Vagina (tissue), 2 donors: ENCODE measurements around the gene CDK14. TPM values are rescaled to one million over a fixed set of nuclear protein-coding genes. Genes with fewer than 3 reads are reported as not detected.

Experiments
- DNase-seq, 2 donors: peaks; one replicate each; pipeline ENCODE4 v3.0.0-alpha.2; 2017; ENCODE audit errors: extremely low spot score in 2 of 2
- H3K27ac ChIP-seq: fragments of 200-600 bp; sonication (generic); one replicate; pipeline ENCODE4 v1.5.1; 2019
- H3K27me3 ChIP-seq: fragments of 200-600 bp; sonication (generic); one replicate; pipeline ENCODE4 v1.5.1; 2019
- H3K36me3 ChIP-seq, 2 donors: fragments of 200-600 bp; sonication (generic); one replicate each; pipeline ENCODE4 v1.5.1; 2017 to 2019
- H3K4me1 ChIP-seq: fragments of 200-600 bp; sonication (generic); one replicate; pipeline ENCODE4 v1.5.1; 2019
- H3K4me3 ChIP-seq, 2 donors: fragments of 200-600 bp; sonication (generic); 1 replicate in 1 of 2; 2 replicates in 1 of 2; pipeline ENCODE4 v1.5.1; 2016 to 2019
- H3K9me3 ChIP-seq: fragments of 200-600 bp; sonication (generic); one replicate; pipeline ENCODE4 v1.5.1; 2019
- POLR2A ChIP-seq, 2 donors: fragments of 450-650 bp; IDR thresholded peaks; one replicate each; pipeline ENCODE4 v1.6.1; 2017; ENCODE audit warnings: antibody characterized with exemption in 2 of 2, mild to moderate bottlenecking in 2 of 2, moderate library complexity in 2 of 2
- POLR2AphosphoS5 ChIP-seq, 2 donors: sonication (generic); formaldehyde crosslinking; IDR thresholded peaks; one replicate each; pipeline ENCODE4 v1.9.0; 2017; ENCODE audit warnings: antibody characterized with exemption in 2 of 2, mild to moderate bottlenecking in 2 of 2, low read depth in 1 of 2; ENCODE audit not compliant: insufficient read depth in 1 of 2
- intact Hi-C: fragments of 100-400 bp; cut with DNase I; formaldehyde crosslinking; loops from one replicate; pipeline ENCODE4 v1.15.1; 2023
- total RNA-seq: library from RNA; depleted of rRNA; stranded (reverse); fragments of >200 nt; gene quantifications from one replicate; pipeline ENCODE4 v1.2.3, GENCODE V29; 2016
- TF ChIP-seq, protein P1 (sequence below), 3 experiments: fragments of 450-650 bp in 2 of 3; fragments of 200-600 bp in 1 of 3; sonication (generic) in 1 of 3; IDR thresholded peaks; one replicate each; pipeline ENCODE4 v1.5.1; 2017 to 2019; ENCODE audit warnings: antibody characterized with exemption in 3 of 3, mild to moderate bottlenecking in 2 of 3, moderate library complexity in 2 of 3

Gene CDK14
- total RNA-seq, 1 donor from 2014 or later, result 21.6 TPM

DNA sequence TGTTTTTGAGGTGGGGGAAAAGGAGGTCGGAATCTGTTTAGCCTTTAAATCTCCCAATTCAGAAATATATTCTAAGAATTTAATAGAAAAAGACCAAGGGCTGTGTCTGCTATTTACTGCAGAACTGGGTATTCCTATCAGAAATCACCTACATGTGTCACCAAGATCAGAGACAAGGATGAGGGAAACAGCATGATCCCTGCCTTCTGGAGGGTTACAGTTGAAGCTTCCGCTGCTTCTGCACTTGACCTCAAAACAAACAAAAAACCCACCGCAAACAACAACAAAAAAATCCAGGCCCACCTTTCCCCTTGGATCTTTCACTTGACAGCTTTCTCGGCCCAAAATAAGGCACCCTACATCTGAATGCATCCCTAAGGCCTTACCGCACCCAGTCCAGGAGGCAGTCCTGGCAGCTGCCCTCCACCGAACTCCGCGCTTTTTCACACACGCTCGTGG, 750 bp upstream of the CDK14 start:
- peak overlapping the region; percentile 83 for H3K27ac ChIP-seq
- H3K4me3 ChIP-seq, result peak overlapping the region; percentile 70 to 87
- no peaks in the 10 kb centered on the region for H3K4me1 ChIP-seq
- DNase-seq, result no peak
- TF ChIP-seq POLR2AphosphoS5 (IDR thresholded peaks at IDR 0.05; ENCODE audit: insufficient read depth in 1 of 2, low read depth in 1 of 2), result no peak
- TF ChIP-seq, protein P1, sequence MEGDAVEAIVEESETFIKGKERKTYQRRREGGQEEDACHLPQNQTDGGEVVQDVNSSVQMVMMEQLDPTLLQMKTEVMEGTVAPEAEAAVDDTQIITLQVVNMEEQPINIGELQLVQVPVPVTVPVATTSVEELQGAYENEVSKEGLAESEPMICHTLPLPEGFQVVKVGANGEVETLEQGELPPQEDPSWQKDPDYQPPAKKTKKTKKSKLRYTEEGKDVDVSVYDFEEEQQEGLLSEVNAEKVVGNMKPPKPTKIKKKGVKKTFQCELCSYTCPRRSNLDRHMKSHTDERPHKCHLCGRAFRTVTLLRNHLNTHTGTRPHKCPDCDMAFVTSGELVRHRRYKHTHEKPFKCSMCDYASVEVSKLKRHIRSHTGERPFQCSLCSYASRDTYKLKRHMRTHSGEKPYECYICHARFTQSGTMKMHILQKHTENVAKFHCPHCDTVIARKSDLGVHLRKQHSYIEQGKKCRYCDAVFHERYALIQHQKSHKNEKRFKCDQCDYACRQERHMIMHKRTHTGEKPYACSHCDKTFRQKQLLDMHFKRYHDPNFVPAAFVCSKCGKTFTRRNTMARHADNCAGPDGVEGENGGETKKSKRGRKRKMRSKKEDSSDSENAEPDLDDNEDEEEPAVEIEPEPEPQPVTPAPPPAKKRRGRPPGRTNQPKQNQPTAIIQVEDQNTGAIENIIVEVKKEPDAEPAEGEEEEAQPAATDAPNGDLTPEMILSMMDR (IDR thresholded peaks at IDR 0.05), result no peak
- TF ChIP-seq POLR2A (IDR thresholded peaks at IDR 0.05), result no peak
- no peaks in the 10 kb centered on the region for H3K27me3 ChIP-seq
- no peaks in the 10 kb centered on the region for H3K9me3 ChIP-seq
- H3K36me3 ChIP-seq, result no peaks in the 10 kb centered on the region
- intact Hi-C loops, result no loop called here

DNA sequence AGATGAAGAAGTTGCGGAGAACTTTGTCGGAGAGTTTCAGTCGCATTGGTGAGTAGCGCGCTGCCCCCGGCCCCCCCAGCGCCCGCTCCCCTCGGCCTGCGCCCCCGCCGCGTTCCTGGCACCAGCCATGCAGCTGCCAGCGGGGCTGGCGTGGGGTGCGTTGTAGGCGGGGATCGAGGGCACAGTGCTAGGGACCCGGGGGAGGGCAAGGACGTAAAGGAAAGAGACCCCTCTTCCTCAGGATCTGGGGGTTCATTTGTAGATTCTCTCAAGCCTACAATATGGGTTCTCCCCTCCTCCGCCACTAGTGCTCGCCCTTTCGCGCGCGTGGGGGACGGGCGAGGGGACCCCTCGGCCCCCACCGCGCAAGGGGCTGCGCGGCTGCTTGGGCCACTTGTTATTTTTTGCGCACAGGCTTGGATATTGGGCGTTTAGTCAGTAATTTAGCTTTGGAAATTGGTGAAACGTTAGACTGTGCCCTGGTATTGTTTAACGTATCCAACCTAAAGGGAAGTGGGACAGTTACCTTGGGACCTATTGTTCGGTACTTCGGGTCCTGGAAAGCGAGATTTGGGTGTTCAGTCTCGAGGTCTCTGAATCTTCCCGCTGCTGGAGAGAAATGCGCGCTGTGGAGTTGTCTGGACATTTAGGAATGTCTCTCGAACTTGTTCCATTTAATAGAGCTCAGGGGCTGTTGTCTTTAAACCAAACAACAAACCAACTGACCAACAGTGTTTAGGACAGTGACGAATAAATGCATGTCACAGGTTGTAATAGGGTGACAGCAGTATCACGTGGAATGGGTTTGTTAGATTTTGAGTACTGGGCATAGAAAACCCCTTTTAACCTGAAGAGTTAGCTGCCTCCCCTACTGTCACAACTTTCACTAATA, 796 bp downstream of the CDK14 start:
- H3K4me3 ChIP-seq, result peak overlapping the region; percentile 70 to 87
- H3K27ac ChIP-seq, result peak overlapping the region; percentile 83
- no peaks in the 10 kb centered on the region for H3K9me3 ChIP-seq
- no peaks in the 10 kb centered on the region for H3K36me3 ChIP-seq
- H3K4me1 ChIP-seq, result no peaks in the 10 kb centered on the region
- no peaks in the 10 kb centered on the region for H3K27me3 ChIP-seq
- DNase-seq, result no peak
- intact Hi-C loops, result no loop called here
- TF ChIP-seq, protein P1 (IDR thresholded peaks at IDR 0.05), result no peak
- TF ChIP-seq POLR2AphosphoS5 (IDR thresholded peaks at IDR 0.05; ENCODE audit: insufficient read depth in 1 of 2, low read depth in 1 of 2), result no peak

DNA sequence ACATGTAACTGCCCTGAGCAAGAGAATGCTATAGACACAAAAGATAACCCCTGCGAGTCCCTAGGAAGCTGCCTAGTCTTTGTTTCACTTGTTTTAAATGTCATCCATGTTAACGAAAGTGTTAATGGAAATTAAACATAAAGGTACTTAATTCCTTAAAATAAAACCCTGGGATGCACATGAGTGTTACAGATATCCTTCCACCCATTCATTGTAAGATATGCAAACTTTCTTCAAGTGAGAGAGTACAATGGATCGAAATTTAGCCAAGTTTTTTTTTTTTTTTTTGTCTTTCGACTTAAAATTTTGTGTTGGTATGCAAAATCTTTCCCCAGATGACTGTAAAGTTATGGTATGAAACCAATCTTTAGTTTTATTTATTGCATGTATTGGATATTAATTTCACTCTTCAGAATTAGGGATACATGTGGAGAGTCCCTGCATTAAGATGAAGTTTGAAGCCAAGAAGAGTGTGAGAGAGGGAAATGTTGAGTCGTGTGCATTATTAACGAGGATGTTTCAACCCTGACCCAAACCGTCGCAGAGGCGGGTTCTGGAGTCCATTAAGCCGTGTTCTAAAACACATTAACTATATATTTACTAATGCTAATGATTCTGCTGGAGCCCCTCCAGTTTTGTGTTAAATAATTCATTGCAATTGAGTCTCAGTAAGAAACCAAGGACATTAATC, 1.6 kb downstream of the CDK14 start:
- DNase-seq, result no peak
- TF ChIP-seq, protein P1 (IDR thresholded peaks at IDR 0.05), result no peak
- no peak for TF ChIP-seq POLR2A (IDR thresholded peaks at IDR 0.05)
- no peak for TF ChIP-seq POLR2AphosphoS5 (IDR thresholded peaks at IDR 0.05; ENCODE audit: insufficient read depth in 1 of 2, low read depth in 1 of 2)
- H3K4me1 ChIP-seq, result no peaks in the 10 kb centered on the region
- no peak overlapping the region for H3K27ac ChIP-seq
- H3K36me3 ChIP-seq, result no peaks in the 10 kb centered on the region
- H3K27me3 ChIP-seq, result no peaks in the 10 kb centered on the region
- peak overlapping the region; percentile 70 to 87 for H3K4me3 ChIP-seq
- intact Hi-C loops, result no loop called here
- no peaks in the 10 kb centered on the region for H3K9me3 ChIP-seq

DNA sequence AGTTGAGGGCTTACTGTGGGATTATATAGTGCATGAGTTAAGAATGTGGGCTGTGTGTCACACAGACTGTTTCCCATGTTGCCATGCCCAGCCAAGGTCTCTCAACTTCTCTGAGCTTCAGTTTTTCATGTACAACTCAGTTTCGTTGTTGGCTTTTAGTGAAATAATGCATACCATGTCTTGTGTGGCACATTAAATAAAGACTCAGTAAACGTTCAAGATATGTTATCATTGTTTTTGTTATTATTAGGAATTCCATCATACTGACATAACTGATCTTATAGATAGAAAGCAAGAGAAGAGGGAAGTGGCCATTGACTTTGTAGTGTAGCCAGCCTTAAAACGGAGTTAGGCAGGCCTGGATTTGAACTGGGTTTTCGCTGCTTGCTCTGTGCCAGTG, 2.9 kb downstream of the CDK14 start:
- TF ChIP-seq, protein P1 (IDR thresholded peaks at IDR 0.05), result no peak
- TF ChIP-seq POLR2AphosphoS5 (IDR thresholded peaks at IDR 0.05; ENCODE audit: insufficient read depth in 1 of 2, low read depth in 1 of 2) (no peak), POLR2A (IDR thresholded peaks at IDR 0.05) (no peak)
- Histone ChIP-seq H3K4me1 (no peaks in the 10 kb centered on the region), H3K27ac (no peak overlapping the region), H3K4me3 (no peak overlapping the region), H3K36me3 (no peaks in the 10 kb centered on the region), H3K9me3 (no peaks in the 10 kb centered on the region), H3K27me3 (no peaks in the 10 kb centered on the region)
- no peak for DNase-seq
- intact Hi-C loops, result no loop called here
